Glutamatergic neuron (in vitro differentiated cells): ENCODE results near the gene ERCC5. TPM values are rescaled to one million over a fixed set of nuclear protein-coding genes. Genes with fewer than 3 reads are reported as not detected.

ENCODE experiments used
- DNase-seq: peaks from one replicate; pipeline ENCODE4 v3.0.0; 2022
- H3K27ac Mint-ChIP-seq: one replicate; pipeline ENCODE4 v1.8.0; 2020; ENCODE audit warnings: mild to moderate bottlenecking, mixed read lengths, inconsistent platforms; ENCODE audit not compliant: unreplicated experiment
- H3K27me3 Mint-ChIP-seq: one replicate; pipeline ENCODE4 v1.8.0; 2020; ENCODE audit warnings: mild to moderate bottlenecking, moderate library complexity, mixed read lengths, inconsistent platforms; ENCODE audit not compliant: unreplicated experiment
- H3K36me3 Mint-ChIP-seq: one replicate; pipeline ENCODE4 v1.8.0; 2020; ENCODE audit warnings: mild to moderate bottlenecking, mixed read lengths, inconsistent platforms; ENCODE audit not compliant: unreplicated experiment
- H3K4me1 Mint-ChIP-seq: one replicate; pipeline ENCODE4 v1.8.0; 2020; ENCODE audit warnings: mild to moderate bottlenecking, low read depth, mixed read lengths, inconsistent platforms; ENCODE audit not compliant: unreplicated experiment
- H3K4me3 Mint-ChIP-seq: one replicate; pipeline ENCODE4 v1.8.0; 2020; ENCODE audit warnings: mild to moderate bottlenecking, mixed read lengths, inconsistent platforms; ENCODE audit not compliant: unreplicated experiment
- H3K9me3 Mint-ChIP-seq: one replicate; pipeline ENCODE4 v1.8.0; 2020; ENCODE audit warnings: mild to moderate bottlenecking, moderate library complexity, mixed read lengths, inconsistent platforms; ENCODE audit not compliant: unreplicated experiment
- CTCF ChIP-seq: fragments of 200-600 bp; sonication (generic); IDR thresholded peaks from one replicate; pipeline ENCODE4 v1.5.0; 2021; ENCODE audit not compliant: partially characterized antibody, unreplicated experiment
- long read RNA-seq: library from polyadenylated mRNA; unstranded; transcript quantifications from one replicate; pipeline ENCODE4 v2.0.0, GENCODE V29; 2020; ENCODE audit not compliant: unreplicated experiment
- total RNA-seq: library from RNA; stranded (reverse); fragmentation: NEBNext Ultra II Directional; extraction: Animal tissue kit (Norgen Biotek cat#: 25700); gene quantifications from one replicate; pipeline ENCODE4 v1.2.1, GENCODE V29; 2021; ENCODE audit not compliant: unreplicated experiment

Gene ERCC5
- total RNA-seq, result 40.8 TPM
- long read RNA-seq, full-length matches to known transcripts, result 4 of 9 reads
- long read RNA-seq, partial matches to known transcripts, result 2 of 9 reads
- long read RNA-seq, other reads (novel, unspliced or antisense), result 3 of 9 reads

GRCh38 chr13:102845630-102846260 is at the start of gene ERCC5:
Gene ERCC5 (plus strand): TSS chr13:102846032. CDS start chr13:102846267, 235 bp downstream.
- Mint-ChIP-seq H3K4me3 (peak within 1 kb of the TSS; percentile 96), H3K27me3 (peaks cover 7% of the 10 kb centered on the region), H3K27ac (peak within 1 kb of the TSS; percentile 97), H3K36me3 (no peaks in the 10 kb centered on the region), H3K4me1 (peaks cover 9% of the 10 kb centered on the region), H3K9me3 (peaks cover 15% of the 10 kb centered on the region)
- TF ChIP-seq CTCF, result no peak
- peak; percentile 96 for DNase-seq

GRCh38 chr13:102798581-102799425 is 47.0 kb upstream of the ERCC5 start, which contains the start of the genes BIVM and POGLUT2:
Gene BIVM (plus strand): TSS chr13:102799119. CDS start chr13:102807268, 8,149 bp downstream.
Gene POGLUT2 (minus strand): TSS chr13:102798976. CDS start chr13:102798670, 306 bp downstream.
- Mint-ChIP-seq H3K36me3 (no peaks in the 10 kb centered on the region), H3K9me3 (peaks cover 5% of the 10 kb centered on the region), H3K4me3 (peak within 1 kb of the TSS; percentile 95), H3K4me1 (peaks cover 13% of the 10 kb centered on the region), H3K27me3 (peaks cover 3% of the 10 kb centered on the region), H3K27ac (peak within 1 kb of the TSS; percentile 86)
- peak; percentile 92 for DNase-seq
- TF ChIP-seq CTCF, result no peak

- DNase-seq, result peak; percentile 64
- no peak for TF ChIP-seq CTCF
- H3K9me3 Mint-ChIP-seq, result peaks cover 7% of the 10 kb centered on the region
- peaks cover 3% of the 10 kb centered on the region for H3K27me3 Mint-ChIP-seq
- no peaks in the 10 kb centered on the region for H3K36me3 Mint-ChIP-seq
- peak overlapping the region; percentile 52 for H3K27ac Mint-ChIP-seq
- H3K4me3 Mint-ChIP-seq, result peak overlapping the region; percentile 95
- H3K4me1 Mint-ChIP-seq, result peaks cover 13% of the 10 kb centered on the region
These were observed 46.2 kb upstream of the ERCC5 start for GRCh38 chr13:102799426-102800144.

GRCh38 chr13:102800145-102801041 is 45.4 kb upstream of the ERCC5 start:
- peaks cover under 1% of the 10 kb centered on the region for H3K36me3 Mint-ChIP-seq
- H3K9me3 Mint-ChIP-seq, result peaks cover 8% of the 10 kb centered on the region
- H3K4me1 Mint-ChIP-seq, result peaks cover 13% of the 10 kb centered on the region
- H3K27me3 Mint-ChIP-seq, result peaks cover 3% of the 10 kb centered on the region
- TF ChIP-seq CTCF, result peak; percentile 84
- H3K4me3 Mint-ChIP-seq, result peak overlapping the region; percentile 87
- no peak overlapping the region for H3K27ac Mint-ChIP-seq
- DNase-seq, result peak; percentile 94
